ENCODE data around the gene SKIC2.

SKIC2 gene

DNA sequence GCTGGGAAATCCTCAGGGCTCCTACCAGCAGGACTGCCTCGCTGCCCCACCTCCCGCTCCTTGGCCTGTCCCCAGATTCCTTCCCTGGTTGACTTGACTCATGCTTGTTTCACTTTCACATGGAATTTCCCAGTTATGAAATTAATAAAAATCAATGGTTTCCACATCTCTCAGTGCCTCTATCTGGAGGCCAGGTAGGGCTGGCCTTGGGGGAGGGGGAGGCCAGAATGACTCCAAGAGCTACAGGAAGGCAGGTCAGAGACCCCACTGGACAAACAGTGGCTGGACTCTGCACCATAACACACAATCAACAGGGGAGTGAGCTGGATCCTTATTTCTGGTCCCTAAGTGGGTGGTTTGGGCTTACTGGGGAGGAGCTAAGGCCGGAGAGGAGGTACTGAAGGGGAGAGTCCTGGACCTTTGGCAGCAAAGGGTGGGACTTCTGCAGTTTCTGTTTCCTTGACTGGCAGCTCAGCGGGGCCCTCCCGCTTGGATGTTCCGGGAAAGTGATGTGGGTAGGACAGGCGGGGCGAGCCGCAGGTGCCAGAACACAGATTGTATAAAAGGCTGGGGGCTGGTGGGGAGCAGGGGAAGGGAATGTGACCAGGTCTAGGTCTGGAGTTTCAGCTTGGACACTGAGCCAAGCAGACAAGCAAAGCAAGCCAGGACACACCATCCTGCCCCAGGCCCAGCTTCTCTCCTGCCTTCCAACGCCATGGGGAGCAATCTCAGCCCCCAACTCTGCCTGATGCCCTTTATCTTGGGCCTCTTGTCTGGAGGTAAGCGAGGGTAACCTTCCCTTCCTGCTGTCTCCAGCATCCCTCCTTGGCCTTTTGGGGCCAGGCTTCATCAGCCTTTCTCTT lies 13.2 kb upstream of the SKIC2 start, which contains the start of gene CFB:
CFB (plus strand) TSS at position 589 of the 863 bp plus-strand sequence; CDS start at position 716, 127 bp downstream.
- no peak for DNase-seq

DNA sequence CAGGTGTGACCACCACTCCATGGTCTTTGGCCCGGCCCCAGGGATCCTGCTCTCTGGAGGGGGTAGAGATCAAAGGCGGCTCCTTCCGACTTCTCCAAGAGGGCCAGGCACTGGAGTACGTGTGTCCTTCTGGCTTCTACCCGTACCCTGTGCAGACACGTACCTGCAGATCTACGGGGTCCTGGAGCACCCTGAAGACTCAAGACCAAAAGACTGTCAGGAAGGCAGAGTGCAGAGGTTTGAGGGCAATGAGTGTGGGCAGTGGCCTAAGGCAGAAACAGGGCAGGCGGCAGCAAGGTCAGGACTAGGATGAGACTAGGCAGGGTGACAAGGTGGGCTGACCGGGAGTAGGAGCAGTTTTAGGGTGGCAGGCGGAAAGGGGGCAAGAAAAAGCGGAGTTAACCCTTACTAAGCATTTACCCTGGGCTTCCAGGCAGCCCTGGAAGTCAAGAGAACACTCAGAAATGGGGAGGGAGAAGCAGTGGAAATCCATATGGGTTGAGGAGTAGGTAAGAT lies 12.5 kb upstream of the SKIC2 start:
- DNase-seq, result no peak

DNA sequence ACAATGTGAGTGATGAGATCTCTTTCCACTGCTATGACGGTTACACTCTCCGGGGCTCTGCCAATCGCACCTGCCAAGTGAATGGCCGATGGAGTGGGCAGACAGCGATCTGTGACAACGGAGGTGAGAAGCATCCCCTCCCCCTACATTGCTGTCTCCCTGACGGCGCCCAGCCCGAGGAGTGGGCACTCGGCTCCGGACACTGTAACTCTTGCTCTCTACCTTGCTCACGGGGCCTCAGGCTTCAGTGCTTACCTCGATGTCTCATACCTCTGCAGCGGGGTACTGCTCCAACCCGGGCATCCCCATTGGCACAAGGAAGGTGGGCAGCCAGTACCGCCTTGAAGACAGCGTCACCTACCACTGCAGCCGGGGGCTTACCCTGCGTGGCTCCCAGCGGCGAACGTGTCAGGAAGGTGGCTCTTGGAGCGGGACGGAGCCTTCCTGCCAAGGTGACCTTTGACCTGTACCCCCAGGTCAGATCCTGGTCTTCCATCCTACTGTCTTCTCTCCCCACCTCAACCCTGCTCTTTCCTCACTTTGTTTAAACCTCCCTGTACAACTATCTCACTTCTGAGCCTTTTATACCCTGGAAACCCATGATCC lies 11.8 kb upstream of the SKIC2 start:
- DNase-seq, result no peak

DNA sequence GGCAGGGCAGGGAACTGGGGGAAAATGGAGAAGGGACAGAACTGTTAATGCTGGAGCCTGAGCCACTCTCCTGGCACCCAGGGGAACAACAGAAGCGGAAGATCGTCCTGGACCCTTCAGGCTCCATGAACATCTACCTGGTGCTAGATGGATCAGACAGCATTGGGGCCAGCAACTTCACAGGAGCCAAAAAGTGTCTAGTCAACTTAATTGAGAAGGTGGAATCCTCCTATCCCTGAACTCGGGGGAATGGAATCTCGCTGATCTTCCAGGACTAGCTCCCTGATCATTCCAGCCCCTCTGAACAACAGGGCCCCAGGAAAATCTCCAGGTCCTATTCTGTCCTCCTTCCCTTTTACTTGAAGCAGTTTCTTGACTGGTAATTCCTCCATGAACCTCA lies 11.1 kb upstream of the SKIC2 start:
- DNase-seq, result no peak

DNA sequence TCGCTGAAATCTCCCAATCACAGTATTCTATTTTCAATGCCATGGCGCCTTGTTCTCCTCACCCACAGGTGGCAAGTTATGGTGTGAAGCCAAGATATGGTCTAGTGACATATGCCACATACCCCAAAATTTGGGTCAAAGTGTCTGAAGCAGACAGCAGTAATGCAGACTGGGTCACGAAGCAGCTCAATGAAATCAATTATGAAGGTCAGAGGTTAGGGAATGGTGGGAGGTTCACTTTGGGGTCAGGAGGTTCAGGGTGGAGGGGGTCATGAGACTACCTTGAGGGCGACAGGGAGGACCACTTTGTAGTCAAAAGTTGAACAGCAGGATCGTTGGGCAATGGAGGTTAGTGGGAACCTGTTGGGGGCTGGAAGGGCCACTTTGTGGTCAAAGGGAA lies 10.7 kb upstream of the SKIC2 start:
- DNase-seq, result no peak

DNA sequence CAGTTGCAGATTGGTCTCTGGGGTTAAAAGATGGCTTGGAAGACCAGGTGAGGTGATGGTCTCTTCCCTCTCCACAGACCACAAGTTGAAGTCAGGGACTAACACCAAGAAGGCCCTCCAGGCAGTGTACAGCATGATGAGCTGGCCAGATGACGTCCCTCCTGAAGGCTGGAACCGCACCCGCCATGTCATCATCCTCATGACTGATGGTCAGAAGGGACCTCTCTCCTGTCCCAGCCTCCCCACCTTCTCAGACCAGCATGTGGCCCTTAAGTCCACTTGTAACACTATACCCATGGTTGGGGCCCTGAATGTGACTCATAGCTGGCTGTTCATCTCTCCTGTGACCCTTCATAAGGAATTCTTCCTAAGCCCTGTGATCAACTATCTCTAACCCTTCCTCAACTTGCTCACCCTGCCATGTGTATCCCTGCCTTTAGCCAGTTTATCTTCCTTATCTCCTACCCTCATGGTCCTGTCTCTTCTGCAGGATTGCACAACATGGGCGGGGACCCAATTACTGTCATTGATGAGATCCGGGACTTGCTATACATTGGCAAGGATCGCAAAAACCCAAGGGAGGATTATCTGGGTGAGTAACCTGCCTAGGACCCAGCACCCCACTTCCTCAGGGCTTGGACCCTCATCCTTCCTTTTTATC lies 10.1 kb upstream of the SKIC2 start:
- DNase-seq, result no peak

DNA sequence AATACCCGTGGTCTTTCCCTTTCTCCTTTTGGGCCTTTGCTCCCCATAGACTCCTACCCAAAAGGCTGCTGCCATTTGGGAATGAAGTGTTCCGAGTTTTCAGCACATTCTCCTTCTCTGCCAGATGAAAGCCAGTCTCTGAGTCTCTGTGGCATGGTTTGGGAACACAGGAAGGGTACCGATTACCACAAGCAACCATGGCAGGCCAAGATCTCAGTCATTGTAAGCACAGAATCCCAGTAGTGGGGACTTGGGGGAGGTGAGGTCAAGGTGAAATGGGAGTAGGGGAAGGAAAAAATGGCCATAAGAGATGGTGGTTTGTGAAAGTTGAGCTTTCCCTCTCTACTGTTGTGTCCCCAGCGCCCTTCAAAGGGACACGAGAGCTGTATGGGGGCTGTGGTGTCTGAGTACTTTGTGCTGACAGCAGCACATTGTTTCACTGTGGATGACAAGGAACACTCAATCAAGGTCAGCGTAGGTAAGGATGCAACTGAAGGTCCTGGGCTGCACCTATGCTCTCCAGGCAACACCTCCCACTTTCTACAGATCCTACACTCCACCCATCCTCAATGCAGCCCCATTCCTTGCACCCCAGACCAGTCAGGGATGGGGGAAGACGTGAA lies 8.9 kb upstream of the SKIC2 start:
- DNase-seq, result no peak

DNA sequence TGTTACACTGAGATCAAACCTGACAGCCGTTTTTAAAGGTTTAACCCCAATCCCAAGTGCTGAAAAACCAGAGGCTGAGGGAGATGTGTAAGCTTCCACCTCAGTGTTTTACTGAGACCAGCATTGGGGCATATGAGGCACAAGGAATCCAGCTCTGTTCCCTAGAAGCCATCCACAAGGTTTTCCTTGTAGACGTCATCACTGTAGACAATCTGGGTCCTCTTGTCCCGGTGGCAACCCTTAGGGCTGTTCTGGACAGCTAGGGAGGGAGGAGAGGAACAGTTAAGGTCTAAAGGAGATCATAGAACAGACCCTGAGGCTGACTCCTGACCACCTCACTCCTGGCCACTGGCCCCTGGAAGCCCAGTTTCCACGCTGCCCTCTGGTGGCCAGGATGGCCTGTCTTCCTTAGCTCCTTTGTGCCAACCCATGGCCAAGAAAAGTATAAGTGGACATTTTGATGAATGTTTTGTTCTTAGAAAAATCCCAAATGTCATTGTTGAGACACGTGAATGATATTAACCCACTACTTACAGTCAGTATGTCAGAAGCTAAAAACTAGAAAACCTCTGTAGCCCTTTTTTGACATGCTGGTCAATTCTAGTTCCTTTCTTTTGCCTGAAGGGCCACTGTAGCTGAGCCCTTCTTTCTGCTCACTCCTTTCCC lies 6.7 kb upstream of the SKIC2 start:
- DNase-seq, result peak; percentile 15

DNA sequence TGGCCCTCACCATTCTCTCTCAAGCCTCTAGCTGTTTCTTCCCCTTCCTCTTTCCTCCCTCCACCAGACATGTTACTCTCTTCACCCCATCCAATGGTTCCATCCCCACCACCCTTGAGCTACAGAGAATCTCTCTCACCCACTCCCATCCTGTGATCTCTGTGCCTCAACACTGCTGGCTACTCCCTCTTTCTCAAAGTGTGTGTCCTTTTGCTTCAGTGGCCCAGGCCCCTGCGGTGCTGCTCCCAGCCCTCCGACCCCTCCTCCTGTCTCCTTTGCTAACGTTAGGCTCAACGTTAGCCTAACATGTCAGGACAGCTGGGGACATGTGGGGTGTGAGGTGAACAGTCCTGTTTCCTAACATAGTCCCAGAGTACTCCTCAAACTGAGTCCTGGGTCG lies 6.1 kb upstream of the SKIC2 start:
- no peak for DNase-seq

DNA sequence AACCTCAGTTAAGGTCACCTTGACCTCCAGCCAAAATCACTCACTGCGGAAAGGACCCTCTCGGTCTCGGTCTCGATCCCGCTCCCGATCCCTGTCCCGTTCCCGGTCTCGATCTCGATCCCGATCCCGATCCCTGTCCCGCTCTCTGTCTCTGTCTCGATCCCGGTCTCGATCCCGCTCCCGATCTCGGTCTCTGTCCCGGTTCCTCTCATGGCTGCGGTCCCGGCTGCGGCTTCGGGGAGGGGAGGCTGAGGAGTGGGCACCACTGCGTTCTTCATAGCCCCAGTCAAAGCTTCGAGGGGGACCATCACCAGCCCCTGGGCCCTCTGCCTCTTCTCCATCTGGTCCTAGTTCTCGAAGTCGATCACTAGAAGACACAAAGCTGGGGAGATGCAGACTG lies 4.5 kb upstream of the SKIC2 start:
- DNase-seq, result no peak

DNA sequence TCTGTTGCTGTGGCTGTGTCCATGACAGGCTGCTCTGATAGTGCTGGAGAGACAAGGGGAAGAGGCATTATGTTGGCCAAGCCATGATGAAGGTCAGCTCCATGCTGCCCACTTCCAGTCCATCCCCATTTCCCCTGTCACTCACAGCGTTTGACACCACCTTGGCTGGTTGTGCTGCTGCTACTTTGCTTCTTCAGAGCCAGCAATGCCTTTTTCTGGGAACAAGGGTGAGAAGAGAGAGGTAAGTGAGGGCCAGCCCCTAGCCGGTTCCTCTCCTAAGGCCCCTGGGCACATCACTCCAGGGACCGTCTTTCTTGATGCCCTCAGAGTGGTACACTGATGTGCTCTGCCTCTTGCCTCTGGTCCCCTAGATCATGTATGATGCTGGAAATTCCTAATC lies 2.2 kb upstream of the SKIC2 start:
- no peak for DNase-seq

DNA sequence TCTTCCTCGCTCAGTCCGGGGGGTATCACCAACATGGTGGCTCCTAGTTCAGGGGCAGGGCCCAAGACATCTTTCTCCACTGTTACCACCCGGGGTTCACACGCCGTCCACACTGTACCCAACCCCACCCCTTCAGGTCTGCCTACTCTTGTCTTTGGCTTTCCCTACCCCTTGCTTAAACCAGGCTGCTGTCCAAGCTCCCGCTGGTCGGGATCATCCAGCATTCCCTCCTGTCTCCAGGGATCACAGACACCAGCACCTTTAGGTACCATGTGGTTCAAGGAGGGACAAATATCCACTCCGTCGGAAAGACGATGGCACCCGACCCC lies 599 bp upstream of the SKIC2 start:
- DNase-seq, result no peak

DNA sequence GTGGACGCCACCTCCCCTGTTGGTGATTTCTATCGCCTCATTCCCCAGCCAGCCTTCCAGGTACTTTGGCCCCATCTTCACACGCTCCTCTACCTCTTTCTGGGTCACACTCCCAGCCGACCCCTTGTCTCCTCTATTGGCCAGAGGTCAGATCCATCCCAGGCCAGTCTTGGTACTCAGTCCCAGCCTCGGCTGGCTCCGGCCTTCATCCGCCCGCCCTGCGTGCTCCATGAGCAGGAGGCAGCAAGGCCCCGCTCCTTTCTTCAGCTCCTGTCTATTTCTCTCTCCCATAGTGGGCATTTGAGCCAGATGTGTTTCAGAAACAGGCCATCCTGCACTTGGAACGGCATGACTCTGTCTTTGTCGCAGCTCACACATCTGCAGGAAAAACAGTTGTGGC lies 2.6 kb downstream of the SKIC2 start:
- no peak for DNase-seq

DNA sequence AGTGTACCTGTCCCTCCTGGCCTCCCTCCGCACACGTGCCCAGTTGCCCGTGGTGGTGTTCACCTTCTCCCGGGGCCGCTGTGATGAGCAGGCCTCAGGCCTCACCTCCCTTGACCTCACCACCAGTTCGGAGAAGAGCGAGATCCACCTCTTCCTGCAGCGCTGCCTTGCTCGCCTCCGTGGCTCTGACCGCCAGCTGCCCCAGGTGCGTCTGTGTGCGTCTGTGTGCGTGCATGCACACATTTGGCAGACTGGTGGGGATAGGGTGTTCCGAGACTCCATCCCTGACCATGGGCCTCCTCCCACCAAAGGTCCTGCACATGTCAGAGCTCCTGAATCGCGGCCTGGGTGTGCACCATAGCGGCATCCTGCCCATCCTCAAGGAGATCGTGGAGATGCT lies 4.9 kb downstream of the SKIC2 start:
- DNase-seq, result no peak

DNA sequence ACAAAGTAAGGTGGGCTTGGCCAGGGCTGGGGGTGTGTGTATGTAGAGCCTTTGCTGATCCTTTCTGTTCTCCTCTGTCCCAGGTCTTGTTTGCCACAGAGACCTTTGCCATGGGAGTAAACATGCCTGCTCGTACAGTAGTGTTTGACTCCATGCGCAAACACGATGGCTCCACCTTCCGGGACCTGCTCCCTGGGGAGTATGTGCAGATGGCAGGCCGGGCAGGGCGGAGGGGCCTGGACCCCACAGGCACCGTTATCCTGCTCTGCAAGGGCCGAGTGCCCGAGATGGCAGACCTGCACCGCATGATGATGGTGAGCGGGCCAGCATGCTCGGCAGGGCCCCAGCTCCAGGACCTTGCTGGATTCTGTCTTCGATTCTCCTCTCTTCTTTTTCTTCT lies 6.7 kb downstream of the SKIC2 start:
- DNase-seq, result no peak

DNA sequence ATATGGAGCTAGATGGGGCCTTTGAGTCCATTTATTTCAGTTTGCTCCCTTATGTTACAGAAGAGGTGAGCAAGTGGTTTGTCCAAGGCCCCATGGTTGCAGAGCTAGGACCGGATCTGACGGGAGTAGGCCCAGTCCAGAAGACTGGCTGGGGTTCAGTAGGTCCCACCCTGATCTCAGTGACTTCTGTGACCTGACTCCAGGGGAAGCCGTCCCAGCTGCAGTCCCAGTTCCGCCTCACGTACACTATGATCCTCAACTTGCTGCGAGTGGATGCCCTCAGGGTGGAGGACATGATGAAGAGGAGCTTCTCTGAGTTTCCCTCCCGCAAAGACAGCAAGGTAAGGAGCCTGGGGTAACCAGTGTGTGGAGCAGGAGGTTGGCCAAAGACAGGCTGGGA lies 7.5 kb downstream of the SKIC2 start:
- no peak for DNase-seq

DNA sequence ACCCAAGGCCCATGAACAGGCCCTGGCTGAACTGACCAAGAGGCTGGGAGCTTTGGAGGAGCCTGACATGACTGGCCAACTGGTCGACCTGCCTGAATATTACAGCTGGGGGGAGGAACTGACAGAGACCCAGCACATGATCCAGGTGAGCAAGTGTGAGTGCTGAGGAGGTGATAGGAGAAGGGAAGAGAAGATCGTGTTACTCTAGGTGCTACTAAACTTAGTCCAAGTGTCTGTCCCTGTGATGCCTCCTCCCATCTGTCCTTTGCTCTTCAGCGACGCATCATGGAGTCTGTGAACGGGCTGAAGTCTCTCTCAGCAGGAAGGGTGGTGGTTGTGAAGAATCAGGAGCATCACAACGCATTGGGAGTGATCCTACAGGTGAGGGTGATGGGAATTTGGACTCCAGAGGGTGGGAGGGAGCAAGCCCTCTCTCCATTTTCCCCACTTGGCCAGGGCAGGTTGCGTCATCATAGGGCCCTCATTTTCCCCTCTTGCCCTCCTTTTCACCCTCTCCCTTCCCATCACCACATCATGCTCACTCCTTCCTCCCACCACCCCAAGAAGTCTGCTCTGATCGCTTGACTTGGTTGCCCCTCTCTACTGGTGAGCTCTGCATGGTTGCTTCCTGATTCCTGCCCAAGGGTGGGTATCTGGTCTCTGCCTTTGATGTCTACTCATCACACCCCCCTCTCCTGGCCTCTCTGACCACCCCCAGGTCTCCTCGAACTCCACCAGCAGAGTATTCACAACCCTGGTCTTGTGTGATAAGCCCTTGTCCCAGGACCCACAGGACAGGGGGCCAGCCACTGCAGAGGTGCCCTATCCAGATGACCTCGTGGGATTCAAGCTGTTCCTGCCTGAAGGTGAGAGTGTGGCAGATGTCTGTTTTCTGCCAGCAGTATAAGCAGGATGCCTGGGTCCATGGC lies 8.3 kb downstream of the SKIC2 start:
- no peak for DNase-seq

DNA sequence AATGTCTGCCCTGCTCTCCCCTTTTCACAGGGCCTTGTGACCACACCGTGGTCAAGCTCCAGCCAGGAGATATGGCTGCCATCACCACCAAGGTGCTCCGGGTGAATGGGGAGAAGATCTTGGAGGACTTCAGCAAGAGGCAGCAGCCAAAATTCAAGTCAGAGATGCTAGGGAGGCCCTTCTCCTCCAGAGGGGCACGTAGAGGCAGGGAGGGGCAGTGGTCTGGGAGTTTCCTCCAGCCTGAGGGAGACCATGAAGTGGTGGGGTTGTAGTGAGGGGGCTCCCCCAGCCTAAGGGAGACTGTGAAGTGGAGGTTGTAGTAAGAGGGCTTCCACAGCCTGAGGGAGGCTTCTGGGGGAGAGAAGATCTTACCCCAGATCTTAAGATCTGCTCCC lies 8.9 kb downstream of the SKIC2 start:
- DNase-seq, result no peak

DNA sequence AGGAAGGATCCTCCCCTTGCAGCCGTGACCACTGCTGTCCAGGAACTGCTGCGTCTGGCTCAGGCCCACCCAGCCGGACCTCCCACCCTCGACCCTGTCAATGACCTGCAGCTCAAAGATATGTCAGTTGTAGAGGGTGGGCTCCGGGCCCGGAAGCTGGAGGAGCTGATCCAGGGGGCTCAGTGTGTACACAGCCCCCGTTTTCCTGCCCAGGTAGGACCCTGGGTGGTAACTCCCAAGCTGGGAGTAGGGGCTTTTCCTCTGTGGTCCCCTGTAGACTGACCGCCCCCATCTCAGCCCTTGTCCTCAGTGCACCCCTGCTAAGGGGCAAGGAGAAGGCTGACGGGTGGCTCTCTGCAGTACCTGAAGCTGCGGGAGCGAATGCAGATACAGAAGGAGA lies 9.4 kb downstream of the SKIC2 start:
- no peak for DNase-seq

DNA sequence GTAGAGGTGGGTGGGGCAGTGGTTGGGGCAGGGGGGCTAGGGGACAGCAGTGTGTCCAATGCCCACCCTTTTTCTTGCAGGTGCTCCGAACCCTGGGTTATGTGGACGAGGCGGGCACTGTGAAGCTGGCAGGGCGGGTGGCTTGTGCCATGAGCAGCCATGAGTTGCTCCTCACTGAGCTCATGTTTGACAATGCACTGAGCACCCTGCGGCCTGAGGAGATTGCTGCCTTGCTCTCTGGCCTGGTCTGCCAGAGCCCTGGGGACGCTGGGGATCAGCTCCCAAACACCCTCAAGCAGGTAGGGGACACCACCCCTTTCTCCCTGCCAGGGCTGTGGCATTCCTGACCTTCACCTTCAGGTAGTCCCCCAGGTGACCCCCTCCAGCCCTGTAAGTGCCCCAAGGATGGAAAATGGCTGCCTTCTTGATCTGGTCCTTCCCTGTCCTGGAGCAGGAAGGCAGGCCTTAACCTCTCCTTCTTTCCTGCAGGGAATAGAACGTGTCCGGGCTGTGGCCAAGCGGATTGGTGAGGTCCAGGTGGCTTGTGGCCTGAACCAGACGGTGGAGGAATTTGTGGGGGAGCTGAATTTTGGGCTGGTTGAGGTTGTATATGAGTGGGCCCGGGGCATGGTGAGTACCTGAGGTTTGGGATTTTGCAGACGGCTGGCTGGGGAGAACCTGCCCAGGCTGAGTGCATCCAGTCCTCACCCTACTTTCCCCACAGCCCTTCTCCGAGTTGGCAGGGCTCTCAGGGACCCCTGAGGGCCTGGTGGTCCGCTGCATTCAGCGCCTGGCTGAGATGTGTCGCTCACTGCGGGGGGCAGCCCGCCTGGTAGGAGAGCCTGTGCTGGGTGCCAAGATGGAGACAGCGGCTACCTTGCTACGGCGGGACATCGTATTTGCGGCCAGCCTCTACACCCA lies 10.1 kb downstream of the SKIC2 start:
- DNase-seq, result no peak

Measured in NCI-H1436 (cell line).